HG02938 (cell line): ENCODE measurements around the gene IFNG.
"Not testable (repeated sequence)": the region's sequence is repeated elsewhere in the genome, so short reads cannot be mapped to it uniquely, and the experiment has no call there.

Source experiments
- ATAC-seq: cut with Tn5 transposase; IDR thresholded peaks from one replicate; pipeline ENCODE4 v1.9.1; 2021; ENCODE audit warnings: mild to moderate bottlenecking, moderate library complexity; ENCODE audit not compliant: unreplicated experiment

Gene IFNG

GRCh38 chr12:68159681-68160304, at the start of gene IFNG:
IFNG (minus strand) TSS chr12:68159740; CDS start chr12:68159615, 125 bp downstream.
- ATAC-seq = peak; percentile 47

- ATAC-seq = not testable (repeated sequence)
Measured at GRCh38 chr12:68209048-68209728, 49.6 kb upstream of the IFNG start.

- ATAC-seq = no peak
Measured at GRCh38 chr12:68207276-68207675, 47.7 kb upstream of the IFNG start.

GRCh38 chr12:68206446-68206845, 46.9 kb upstream of the IFNG start:
- no peak for ATAC-seq

- no peak for ATAC-seq
Measured at GRCh38 chr12:68203460-68203875, 43.9 kb upstream of the IFNG start.

- ATAC-seq = no peak
Measured at GRCh38 chr12:68200854-68201253, 41.3 kb upstream of the IFNG start.

- no peak for ATAC-seq
Measured at GRCh38 chr12:68199127-68199526, 39.6 kb upstream of the IFNG start.

- ATAC-seq = no peak
Measured at GRCh38 chr12:68198507-68199086, 39.1 kb upstream of the IFNG start.

- no peak for ATAC-seq
Measured at GRCh38 chr12:68190301-68190700, 30.8 kb upstream of the IFNG start.

GRCh38 chr12:68189821-68190242, 30.3 kb upstream of the IFNG start:
- no peak for ATAC-seq

GRCh38 chr12:68185598-68185997, 26.1 kb upstream of the IFNG start:
- no peak for ATAC-seq

GRCh38 chr12:68180792-68181744, 21.5 kb upstream of the IFNG start:
- ATAC-seq = no peak

- ATAC-seq = no peak
Measured at GRCh38 chr12:68178774-68179439, 19.4 kb upstream of the IFNG start.

GRCh38 chr12:68178184-68178583, 18.6 kb upstream of the IFNG start:
- ATAC-seq = no peak

- no peak for ATAC-seq
Measured at GRCh38 chr12:68177562-68177961, 18.0 kb upstream of the IFNG start.

GRCh38 chr12:68176257-68176656, 16.7 kb upstream of the IFNG start:
- ATAC-seq = no peak

- peak; percentile 89 for ATAC-seq
Measured at GRCh38 chr12:68175557-68176061, 16.1 kb upstream of the IFNG start.

- not testable (repeated sequence) for ATAC-seq
Measured at GRCh38 chr12:68174761-68175160, 15.2 kb upstream of the IFNG start.

- ATAC-seq = no peak
Measured at GRCh38 chr12:68173792-68174191, 14.3 kb upstream of the IFNG start.

GRCh38 chr12:68170726-68171125, 11.2 kb upstream of the IFNG start:
- no peak for ATAC-seq
